Fibroblast of skin of abdomen (primary cell): ENCODE measurements around the gene OR2C1. TPM values are rescaled to one million over a fixed set of nuclear protein-coding genes. Genes with fewer than 3 reads are reported as not detected.
A peak's percentile ranks its signal among the peaks of the same experiment; 100 is the strongest.

ENCODE experiments used
- DNase-seq: peaks from one replicate; pipeline ENCODE4 v3.0.0-alpha.2; 2013
- polyA plus RNA-seq, 2 experiments: library from polyadenylated mRNA; unstranded; fragments of 120-200 nt; gene quantifications; one replicate each; pipeline ENCODE4 v1.2.1, GENCODE V29; 2013; ENCODE audit not compliant: insufficient read length in 2 of 2

Gene OR2C1
- polyA plus RNA-seq (2013, experiment 1 of 2; ENCODE audit: insufficient read length) = not detected
- not detected for polyA plus RNA-seq (2013, experiment 2 of 2; ENCODE audit: insufficient read length)

- no peak for DNase-seq
Measured at GRCh38 chr16:3355589-3355988, at the start of gene OR2C1. OR2C1 (plus strand) TSS chr16:3355889; CDS start chr16:3355941, 52 bp downstream.

- DNase-seq = no peak
Measured at GRCh38 chr16:3306078-3306477, 49.6 kb upstream of the OR2C1 start.

- no peak for DNase-seq
Measured at GRCh38 chr16:3311496-3311895, 44.2 kb upstream of the OR2C1 start.

- no peak for DNase-seq
Measured at GRCh38 chr16:3317315-3317999, 38.2 kb upstream of the OR2C1 start.

- DNase-seq = no peak
Measured at GRCh38 chr16:3321816-3322215, 33.9 kb upstream of the OR2C1 start.

GRCh38 chr16:3327514-3327913, 28.2 kb upstream of the OR2C1 start:
- no peak for DNase-seq

GRCh38 chr16:3328104-3328503, 27.6 kb upstream of the OR2C1 start:
- DNase-seq = no peak

GRCh38 chr16:3328643-3329042, 27.0 kb upstream of the OR2C1 start:
- no peak for DNase-seq

- DNase-seq = no peak
Measured at GRCh38 chr16:3346041-3346440, 9.6 kb upstream of the OR2C1 start.

GRCh38 chr16:3347586-3347985, 8.1 kb upstream of the OR2C1 start:
- DNase-seq = no peak

- no peak for DNase-seq
Measured at GRCh38 chr16:3348547-3349167, 7.0 kb upstream of the OR2C1 start.

- no peak for DNase-seq
Measured at GRCh38 chr16:3349175-3349574, 6.5 kb upstream of the OR2C1 start.

- DNase-seq = no peak
Measured at GRCh38 chr16:3356118-3356517, 429 bp downstream of the OR2C1 start.

- no peak for DNase-seq
Measured at GRCh38 chr16:3358871-3359270, 3.2 kb downstream of the OR2C1 start.

GRCh38 chr16:3362931-3363330, 7.2 kb downstream of the OR2C1 start:
- no peak for DNase-seq

- DNase-seq = no peak
Measured at GRCh38 chr16:3363793-3364192, 8.1 kb downstream of the OR2C1 start.

- DNase-seq = peak; percentile 94
Measured at GRCh38 chr16:3364774-3365427, 9.2 kb downstream of the OR2C1 start.

- DNase-seq = no peak
Measured at GRCh38 chr16:3369073-3369472, 13.4 kb downstream of the OR2C1 start.

- DNase-seq = no peak
Measured at GRCh38 chr16:3375680-3376079, 20.0 kb downstream of the OR2C1 start.

GRCh38 chr16:3377917-3378316, 22.2 kb downstream of the OR2C1 start:
- no peak for DNase-seq

- no peak for DNase-seq
Measured at GRCh38 chr16:3383045-3383448, 27.4 kb downstream of the OR2C1 start.

- DNase-seq = no peak
Measured at GRCh38 chr16:3388325-3388724, 32.6 kb downstream of the OR2C1 start.

GRCh38 chr16:3389663-3390338, 34.1 kb downstream of the OR2C1 start:
- no peak for DNase-seq
